CD4-positive, alpha-beta T cell treated with Interleukin-21 for 1 hour (primary cell): ENCODE data around the gene XRCC4.
"Not testable (repeated sequence)": the region's sequence is repeated elsewhere in the genome, so short reads cannot be mapped to it uniquely, and the experiment has no call there.

Experiments
- DNase-seq: peaks from one replicate; pipeline ENCODE4 v3.0.0-alpha.2; 2020

Gene XRCC4

DNA sequence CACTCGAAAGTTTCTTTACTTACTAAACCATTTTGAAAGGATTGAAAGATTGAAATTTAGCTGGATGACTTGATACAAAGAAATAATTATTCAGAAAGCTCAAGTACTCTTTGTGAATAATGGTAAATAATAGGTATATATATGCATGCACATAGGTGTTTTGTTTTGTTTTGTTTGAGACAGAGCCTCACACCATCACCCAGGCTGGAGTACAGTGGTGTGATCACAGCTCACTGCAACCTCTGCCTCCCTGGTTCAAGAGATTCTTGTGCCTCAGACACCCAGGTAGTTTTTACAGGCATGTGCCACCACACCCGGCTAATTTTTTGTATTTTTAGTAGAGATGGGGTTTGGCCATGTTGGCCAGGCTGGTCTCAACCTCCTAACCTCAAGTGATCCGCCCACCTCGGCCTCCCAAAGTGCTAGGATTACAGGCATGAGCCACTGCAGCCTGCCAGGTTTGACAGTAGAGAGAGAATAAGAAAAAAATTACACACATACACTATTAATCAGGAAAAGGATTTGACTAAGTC is 278.2 kb downstream of the XRCC4 start:
- not testable (repeated sequence) for DNase-seq

DNA sequence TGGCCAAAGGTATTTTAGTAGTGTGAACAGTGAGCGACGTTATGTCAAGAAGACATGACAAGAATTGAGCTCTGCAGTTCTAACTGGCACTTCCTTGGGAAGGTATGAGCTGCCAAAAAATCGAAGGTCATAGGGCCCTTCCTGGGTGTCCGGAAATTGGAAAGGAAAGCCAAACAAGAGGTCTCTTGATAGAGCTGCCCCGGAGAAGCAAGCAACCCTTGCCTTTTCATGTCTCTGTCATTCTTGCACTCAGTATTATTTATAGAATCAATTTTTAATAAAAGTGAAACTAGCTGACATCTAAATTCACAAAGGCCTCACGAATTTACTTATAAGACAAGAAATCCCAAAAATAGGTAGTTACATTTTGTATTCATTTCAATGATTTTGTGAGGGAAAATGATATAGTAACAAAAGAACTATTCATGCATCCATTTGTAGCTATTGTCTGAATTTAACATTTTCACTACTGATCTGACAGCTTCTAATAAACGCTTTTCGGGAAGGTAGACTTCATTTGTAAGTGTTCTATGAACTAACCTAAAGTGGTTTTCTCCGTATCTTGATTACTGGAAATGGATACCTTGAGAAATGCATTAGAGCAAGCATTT is 280.4 kb downstream of the XRCC4 start:
- DNase-seq = no peak

DNA sequence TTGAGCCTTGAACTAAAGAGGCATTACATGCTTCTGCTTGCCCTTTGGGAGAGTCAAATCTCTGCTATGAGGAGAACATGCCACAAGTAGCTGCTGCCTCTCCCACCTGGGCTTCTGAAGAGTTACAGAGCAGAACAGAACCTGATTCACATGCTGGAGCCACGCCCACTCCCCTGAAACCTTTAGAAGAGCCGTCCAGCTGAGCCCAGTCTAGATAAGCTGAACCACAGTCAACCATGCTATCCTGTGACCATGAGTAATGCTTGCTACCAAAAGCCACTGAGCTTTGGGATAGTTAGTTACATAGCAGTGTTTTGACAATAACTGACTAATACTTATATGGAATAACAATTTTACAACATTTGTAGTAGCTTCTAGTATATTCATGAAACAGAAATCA is 283.2 kb downstream of the XRCC4 start:
- no peak for DNase-seq

DNA sequence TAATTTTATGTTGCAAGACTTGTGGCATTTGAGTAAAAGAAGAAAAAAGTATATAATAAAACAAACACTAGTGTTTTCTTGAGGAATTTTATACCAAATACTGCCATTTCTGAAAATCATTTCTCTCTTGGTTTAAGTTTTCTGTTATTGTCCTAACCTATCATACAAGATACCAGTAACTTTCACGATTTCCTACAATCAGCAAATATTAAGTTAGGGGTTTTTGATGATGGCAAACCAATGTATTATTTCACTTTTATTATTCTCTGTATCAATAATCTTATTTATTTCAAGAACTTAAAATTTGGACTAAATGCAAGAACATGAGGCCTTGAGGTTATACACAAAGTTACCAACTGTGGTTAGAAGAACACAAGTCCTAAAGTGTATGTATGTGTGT is 285.2 kb downstream of the XRCC4 start:
- no peak for DNase-seq

DNA sequence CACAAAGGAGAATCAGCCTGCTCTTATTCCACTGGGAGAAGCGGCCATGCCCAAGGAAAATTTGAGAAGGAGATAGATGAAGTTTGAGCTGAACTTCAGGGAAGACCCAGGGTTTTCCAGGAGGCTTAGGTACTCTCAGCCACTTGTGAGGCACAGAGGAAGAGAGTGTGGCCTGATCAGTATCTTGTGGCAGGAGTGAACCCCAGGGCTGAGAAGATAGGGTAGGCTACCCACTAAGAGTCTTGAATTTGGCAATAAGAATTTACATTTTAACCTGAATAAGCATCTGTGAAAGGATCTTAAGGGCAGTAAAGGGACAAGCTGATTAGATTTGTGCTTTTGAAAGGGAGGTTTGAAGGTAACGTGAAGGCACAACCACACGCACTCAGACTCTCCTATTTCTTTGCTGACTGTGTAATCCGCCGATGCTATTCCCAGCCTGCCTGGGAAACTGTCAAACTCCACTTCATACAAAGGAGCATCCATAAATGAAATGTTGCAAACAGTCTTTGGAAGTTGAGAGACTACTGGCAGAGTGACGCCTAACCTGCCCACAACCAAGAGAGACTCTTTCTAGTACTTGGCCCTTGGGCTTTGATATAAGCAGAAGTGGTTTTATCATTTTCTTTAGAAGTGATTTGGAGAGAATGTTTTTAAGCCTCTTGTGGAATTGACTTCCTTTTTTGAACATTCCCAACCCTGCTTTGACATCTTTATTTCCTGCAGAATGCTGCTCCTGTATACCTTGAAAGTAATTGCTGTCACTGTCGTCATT is 286.0 kb downstream of the XRCC4 start:
- no peak for DNase-seq

DNA sequence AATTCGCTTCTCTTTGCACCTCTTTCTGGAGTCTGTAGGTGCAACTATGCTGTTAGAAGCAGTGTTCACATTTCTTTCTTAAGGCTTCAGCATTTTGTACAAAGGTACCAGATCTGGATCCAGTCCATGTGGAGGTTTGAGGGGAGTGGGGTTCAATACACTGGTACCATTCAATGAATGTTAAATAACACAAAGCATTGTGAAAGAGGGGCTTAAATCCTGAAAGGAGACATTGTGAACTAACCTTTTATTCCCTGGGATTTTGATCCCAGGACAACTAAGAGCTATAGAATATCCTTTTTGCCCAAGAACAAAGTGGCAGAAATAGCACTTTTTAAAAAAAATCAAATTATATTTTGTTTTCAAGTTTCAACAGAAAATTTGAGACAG is 286.5 kb downstream of the XRCC4 start:
- DNase-seq = no peak

DNA sequence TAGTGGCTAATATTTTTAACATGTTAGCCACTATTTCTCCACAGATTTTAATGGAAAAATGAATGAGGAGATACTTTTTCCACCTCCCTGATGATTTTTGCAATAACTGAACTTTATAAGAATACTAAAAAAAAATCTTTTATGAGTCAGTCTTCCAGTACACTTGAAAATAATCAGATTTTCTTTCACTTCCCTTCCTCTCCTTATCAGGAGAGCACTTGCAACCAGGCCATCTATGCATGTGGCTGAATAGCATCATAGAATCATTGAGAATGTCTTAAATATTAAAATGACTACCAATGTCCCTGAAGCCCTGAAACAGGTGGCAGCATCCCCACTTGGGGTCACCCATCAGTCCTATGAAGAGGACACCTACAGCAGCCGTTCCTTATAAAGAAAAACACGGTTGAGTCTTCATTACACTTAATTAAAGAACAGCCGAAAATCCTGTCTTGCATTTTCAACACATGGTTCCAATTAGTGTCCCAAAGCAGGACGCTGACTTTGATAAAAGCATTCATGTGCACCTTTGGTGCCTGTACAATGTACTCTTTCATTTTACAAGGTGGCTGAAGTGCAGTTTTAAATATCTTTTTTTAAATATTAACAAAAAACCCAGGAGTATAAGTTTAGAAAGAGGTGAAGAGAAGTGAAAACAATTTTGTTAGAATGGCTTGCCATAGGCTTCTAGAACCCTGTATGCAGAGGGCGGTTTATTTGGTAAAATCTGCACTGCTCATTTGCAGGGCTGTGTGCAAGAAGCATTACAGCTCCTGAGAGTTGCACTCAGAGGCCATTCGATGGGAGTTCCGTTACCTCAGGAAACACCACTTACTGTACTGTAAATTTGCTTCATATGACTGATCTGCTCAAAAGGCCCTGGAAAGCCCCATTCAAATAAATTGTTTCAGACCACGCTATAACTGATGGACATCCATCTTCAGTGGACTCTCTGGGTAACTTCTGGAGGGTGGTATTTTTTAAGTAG is 287.3 kb downstream of the XRCC4 start:
- no peak for DNase-seq

DNA sequence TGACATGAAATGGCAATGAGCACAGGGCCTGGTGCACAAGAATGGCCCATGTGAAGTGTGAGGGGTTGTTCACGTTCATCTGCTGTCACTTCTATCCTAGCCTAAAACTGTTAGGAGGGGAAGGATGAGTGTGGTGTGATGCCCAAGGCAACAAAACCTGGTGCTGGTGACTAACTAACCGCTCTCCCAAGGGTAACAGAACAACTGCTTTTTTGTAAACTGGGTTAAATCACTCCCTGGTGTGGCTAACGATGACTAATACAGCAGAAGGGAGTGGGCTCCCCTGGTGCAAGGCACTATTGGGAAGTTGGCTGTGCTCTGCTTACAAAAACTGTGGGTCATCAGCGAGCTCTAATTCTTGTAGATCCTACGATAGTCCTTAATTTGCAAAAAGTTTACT is 291.0 kb downstream of the XRCC4 start:
- DNase-seq = peak; percentile 5

DNA sequence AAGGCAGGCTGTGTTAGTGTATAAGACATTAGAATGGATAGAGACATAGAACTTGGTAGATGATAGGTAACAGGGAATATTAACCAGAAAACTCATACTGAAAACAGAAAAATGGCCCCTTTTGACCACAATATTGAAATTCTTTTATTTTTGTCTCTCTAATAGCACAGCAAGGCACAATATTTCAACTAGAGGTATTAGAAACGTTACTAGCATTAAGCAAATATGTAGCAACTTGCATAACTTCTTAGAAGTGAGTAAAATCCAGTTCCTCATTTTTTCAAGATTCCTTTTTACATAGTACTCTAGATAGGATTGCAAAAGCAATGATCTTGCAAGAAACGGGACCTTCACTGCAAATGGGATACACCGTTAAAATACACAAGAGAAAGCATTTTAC is 291.5 kb downstream of the XRCC4 start:
- DNase-seq = peak; percentile 5

DNA sequence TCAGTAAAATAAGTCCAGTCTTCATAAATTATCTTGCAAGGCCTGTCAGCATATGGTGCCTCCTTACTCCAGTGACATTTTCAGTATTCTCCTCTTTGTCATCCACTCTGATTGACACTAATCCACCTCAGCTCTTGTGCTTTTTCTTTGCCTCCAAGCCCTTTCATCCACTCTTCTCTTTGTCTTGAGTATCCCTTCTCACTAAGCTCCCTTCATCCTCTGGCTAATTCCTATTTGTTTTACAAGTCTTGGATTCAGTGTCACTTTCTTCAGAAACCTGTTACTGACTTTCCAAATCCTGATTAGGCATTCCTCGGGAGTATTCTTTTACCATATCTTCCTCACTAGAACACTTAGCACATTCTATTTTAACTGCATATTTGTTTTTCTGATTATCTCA is 293.6 kb downstream of the XRCC4 start:
- DNase-seq = no peak

DNA sequence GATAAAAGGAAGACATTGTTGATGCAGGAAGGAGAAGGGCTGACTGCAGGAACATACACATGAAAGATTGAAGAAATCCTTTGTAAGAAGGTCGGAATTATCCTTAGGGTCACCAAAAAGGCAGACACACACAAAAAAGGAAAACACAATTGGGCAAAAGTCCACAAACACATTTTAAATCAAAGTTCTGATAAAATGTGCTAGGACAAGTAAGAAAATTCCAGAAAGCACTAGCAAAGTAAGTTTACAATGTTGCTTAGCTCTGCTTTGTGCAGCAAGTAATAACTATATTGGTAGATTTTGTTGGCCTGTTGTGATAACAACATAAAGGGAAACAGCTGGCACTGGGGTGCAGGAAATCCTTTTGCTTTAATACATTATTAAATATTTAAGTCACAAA is 294.4 kb downstream of the XRCC4 start:
- DNase-seq = no peak

DNA sequence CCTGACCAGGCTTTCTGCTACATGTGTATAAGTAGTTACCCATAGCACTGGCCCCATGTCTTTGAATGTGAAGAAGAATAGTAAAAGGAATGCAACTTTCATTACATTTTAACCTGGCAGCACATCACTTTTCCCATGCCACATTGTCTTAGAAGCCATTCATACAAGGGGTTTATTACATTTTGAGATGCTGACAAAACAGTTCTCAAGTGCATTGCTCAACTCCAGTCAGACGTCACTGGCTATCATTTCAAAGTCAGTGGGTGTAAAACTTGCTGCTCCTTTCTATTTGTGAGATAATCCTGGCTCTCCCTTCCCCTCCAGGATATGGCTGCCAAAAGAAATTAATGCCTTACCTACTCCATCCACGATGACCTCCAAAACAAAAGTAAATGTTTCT is 297.2 kb downstream of the XRCC4 start:
- no peak for DNase-seq

DNA sequence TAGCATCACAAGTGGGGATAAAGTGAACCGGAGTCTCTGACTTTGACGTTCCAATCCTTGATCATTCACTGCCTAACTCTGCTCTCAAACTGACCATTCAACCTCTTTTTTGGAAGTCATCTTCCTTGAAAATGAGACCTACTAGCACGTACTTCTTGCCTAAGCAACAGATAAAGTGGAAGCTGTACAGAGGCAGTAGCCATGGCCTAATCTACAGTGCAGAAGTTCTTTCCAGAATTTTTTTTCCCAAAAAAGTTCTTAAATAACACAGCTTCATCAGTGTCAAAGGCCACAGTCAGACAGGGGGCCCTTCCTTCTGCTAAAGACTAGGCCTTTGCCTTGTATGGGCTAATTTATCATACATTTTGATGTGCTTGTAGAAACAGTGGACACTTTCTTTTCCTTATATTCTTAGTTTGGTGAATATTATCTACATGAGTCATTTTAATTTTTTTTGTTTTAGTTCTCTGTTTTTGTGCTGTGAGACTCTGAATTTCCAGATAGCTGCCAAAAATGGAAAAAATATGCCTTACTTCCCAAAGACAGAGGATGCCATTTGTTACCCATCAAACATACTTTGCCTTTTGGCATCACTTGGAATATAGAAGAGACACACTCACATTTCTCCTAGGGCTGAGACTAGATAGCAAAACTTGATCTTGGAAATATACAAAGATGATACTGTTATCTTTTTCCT is 297.9 kb downstream of the XRCC4 start:
- DNase-seq = no peak

DNA sequence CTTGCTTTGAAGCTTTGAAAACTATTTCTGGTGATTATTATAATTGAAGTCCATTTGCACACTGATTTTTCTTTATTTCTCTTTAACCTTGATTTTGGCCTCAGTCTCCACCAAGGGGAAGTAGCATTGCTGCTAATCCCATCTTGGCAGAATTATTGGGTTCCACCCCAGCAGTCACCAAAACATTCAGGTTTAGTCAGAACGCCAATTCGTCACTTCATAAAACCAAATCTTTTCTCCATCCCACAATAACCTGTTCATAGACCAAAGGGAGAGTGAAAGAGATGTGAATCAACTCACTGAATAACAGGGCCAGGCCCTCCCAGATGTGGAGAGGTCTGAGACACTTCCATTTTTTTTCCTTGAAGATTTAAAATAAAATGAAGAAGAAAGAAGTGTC is 299.1 kb downstream of the XRCC4 start:
- no peak for DNase-seq

DNA sequence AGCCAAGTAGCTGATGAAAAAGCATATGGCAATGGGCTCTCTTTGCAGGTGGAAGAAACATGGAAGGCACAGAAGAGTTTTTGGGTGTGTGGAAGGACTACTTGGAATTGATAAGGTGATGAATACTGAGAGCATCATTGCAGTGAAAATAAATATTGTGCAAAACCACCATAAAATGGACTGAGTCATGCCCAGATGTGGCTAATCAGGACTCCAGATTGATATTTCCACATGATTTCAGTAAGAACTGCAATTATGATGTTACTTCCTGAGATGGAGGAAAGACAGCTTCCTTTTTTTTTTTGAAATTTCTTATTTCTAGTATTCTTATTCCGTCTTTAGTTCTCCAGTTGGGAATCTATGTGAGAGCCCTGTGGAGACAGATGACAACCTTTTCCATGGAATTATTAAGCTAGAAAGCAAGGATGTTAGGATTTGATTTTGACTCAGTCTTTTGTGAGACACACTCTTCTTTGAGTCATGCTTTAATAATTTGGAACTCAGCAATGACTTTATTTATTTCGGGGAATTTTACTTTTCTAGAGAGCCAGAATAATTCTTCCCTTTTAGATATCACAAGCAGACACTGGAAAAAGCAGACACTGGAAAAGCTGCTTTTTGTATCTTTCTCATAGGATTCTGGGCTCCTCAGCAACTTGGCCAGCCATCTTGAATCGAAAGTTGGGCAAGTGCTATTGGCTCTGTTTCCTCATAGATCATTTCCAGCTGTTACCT is 300.0 kb downstream of the XRCC4 start:
- DNase-seq = no peak

DNA sequence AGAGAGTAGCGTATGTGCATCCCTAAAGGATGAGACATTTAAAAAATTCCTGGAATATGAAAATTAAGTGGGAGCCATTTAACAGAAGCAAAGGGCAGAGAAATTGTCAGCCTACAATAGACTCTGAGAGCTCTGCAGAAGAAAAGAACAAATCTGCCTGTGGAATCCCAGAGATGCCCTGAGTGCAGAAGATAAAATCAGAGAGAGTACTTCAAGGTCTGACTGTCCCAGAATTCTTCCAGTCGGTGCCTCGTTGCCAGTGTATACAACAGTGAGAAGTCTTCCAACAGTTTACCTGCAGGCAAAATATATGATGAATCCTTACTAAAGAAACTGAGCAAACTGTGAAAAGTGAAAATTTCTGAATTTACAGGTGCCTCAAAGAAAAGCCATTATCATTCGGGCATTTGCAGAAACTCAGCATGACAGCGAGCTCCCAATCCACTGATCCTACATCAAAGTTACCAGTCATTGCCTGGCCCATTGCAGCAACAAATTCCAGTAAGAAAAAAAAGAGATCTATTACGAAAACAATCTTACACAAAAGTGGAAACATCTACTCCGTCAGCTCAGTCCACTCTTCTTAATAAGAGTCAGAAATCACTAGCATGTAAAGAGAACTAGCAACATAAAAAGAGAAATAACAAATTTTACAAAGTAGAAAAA is 301.4 kb downstream of the XRCC4 start:
- no peak for DNase-seq

DNA sequence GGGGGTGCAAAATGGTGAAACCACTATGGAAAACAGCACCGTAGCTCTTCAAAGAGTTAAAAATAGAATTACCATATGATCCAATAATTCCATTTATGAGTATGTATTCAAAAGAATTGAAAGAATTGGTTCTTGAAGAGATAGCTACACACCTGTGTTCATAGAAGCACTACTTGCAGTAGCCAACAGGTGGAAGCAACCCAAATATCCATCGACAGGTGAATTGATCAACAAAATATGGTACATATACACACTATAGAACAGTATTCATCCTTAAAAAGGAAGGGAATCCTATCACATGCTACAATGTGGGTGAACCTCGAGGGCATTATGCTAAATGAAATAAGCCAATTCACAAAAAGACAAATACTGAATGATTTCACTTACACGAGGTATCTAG is 308.5 kb downstream of the XRCC4 start:
- no peak for DNase-seq

DNA sequence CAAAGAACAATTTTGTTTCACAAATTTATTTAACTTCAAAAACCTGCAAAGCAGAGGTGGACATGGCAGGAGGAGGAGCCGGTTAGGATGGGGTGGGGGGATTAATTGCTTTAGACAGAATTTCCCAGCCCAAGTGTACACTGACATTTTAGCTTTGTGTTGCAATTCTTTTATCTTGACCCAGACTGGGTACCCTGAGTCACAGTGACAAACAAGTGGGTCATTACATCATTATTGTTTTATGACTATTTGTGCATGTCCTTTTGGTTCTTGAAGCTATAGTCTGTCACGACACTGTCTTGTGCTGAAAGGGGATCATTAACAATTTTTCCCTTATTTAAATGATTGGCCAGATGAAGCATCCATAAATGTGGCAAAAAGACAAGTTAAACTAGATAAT is 309.7 kb downstream of the XRCC4 start:
- no peak for DNase-seq

DNA sequence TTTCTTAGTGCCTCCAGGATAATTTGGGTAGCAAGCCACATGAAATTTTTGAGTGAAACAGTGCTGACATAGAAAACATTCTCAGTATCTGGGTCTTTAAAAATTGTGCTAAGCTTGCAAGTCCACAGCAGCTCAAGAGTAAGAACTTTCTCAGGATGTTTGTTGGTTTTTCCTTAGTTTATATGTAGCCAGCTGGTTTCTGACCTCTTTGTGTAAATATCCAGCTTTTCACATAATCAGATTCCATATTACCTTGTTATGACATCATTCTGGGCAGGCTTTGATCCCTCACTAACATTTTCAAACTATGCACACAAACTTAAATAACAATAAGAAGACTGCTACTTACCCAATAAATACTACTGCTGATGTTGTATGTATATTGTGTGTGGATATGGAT is 311.3 kb downstream of the XRCC4 start:
- DNase-seq = no peak

DNA sequence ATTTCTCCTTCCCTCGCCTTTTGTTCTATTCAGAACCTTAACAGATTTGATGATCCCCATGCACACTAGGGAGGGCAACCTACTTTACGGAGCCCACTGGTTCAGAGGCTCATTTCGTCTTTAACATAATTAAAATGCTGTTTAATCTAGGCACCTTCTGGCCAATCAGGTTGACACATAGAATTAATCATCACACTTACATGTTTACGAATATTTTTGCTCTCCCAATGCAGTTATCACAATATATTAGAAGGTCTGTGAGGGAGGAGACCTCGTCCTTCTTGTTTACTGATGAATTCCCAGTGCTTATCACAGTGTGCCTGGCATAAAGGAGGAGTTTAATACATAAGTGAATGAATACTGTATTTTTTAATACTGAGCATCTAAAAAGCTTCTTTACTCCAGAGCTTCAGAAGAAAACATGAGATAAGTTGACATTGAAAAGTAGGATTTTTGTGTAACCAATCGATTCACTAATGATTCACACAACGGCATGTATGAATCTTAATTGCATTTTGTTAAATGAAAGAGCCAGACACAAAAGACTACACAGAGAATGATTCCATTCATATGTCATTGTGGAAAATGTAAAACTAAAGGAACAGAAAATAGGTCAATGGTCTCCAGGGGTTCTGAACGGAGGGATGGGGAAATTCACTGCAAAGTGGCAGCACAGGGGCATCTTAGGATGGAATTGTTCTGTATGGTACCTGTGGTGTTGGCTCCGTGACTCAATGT is 315.6 kb downstream of the XRCC4 start:
- DNase-seq = no peak

DNA sequence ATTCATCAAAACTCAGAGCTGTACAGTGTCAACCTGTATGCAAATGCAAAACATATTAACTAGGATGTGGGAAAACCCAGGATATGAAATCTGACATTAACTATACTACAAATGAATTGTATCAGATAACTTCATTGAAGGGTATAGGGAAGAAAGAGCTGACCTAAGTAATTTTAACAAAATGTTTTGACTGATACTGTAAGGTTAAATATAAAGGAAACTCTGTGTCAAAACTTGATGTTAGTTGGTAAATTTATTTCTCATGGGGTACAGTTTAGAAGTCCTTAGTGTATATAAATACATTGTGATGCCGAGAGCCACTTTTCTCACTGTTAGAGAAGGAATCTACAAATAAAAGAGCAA is 316.1 kb downstream of the XRCC4 start:
- no peak for DNase-seq
